DMS 273 (cell line): Measurements from ENCODE around the gene MLF2.
A peak's percentile ranks its signal among the peaks of the same experiment; 100 is the strongest.

Experiments used
- DNase-seq: peaks from one replicate; lab custom pipeline; 2025; ENCODE audit not compliant: unreplicated experiment; lab: John Stamatoyannopoulos, UW

Gene MLF2

GRCh38 chr12:6752921-6753771 lies at the start of gene MLF2:
MLF2 (minus strand) TSS chr12:6753141; CDS start chr12:6752334, 807 bp downstream.
- peak; percentile 98 for DNase-seq

GRCh38 chr12:6799147-6799546 lies 46.2 kb upstream of the MLF2 start:
- no peak for DNase-seq

- no peak for DNase-seq
These were observed 43.6 kb upstream of the MLF2 start for GRCh38 chr12:6796576-6796975.

GRCh38 chr12:6795088-6795487 lies 42.1 kb upstream of the MLF2 start:
- no peak for DNase-seq

- DNase-seq: no peak
These were observed 39.7 kb upstream of the MLF2 start for GRCh38 chr12:6792522-6793201.

GRCh38 chr12:6791931-6792520 lies 39.1 kb upstream of the MLF2 start:
- DNase-seq: no peak

- no peak for DNase-seq
These were observed 37.7 kb upstream of the MLF2 start for GRCh38 chr12:6790496-6791150.

- no peak for DNase-seq
These were observed 36.3 kb upstream of the MLF2 start, which contains the start of gene CD4 for GRCh38 chr12:6788972-6789924. CD4 (plus strand) TSS chr12:6789528; CDS start chr12:6800139, 10,611 bp downstream.

- no peak for DNase-seq
These were observed 34.4 kb upstream of the MLF2 start for GRCh38 chr12:6787309-6787708.

GRCh38 chr12:6786416-6787094 lies 33.6 kb upstream of the MLF2 start:
- DNase-seq: no peak

GRCh38 chr12:6784761-6785160 lies 31.8 kb upstream of the MLF2 start:
- no peak for DNase-seq

- DNase-seq: no peak
These were observed 31.4 kb upstream of the MLF2 start for GRCh38 chr12:6784296-6784695.

GRCh38 chr12:6783828-6784227 lies 30.9 kb upstream of the MLF2 start:
- DNase-seq: no peak

- no peak for DNase-seq
These were observed 30.1 kb upstream of the MLF2 start for GRCh38 chr12:6782850-6783566.

GRCh38 chr12:6782119-6782518 lies 29.2 kb upstream of the MLF2 start:
- no peak for DNase-seq

GRCh38 chr12:6780573-6780972 lies 27.6 kb upstream of the MLF2 start:
- no peak for DNase-seq

- no peak for DNase-seq
These were observed 26.9 kb upstream of the MLF2 start for GRCh38 chr12:6779708-6780432.
